ENCODE results near the gene MACF1. TPM values are rescaled to one million over a fixed set of nuclear protein-coding genes. Genes with fewer than 3 reads are reported as not detected.

The MACF1 gene
- total RNA-seq, 1 donor from 2014 or later = 222 TPM

GRCh38 chr1:39529901-39530535 is 325.5 kb downstream of the MACF1 start:
- Mint-ChIP-seq H3K4me1 (no peaks in the 10 kb centered on the region), H3K4me3 (no peak overlapping the region), H3K36me3 (peaks cover 11% of the 10 kb centered on the region), H3K27ac (no peak overlapping the region), H3K27me3 (ENCODE audit: insufficient read depth, low read depth) (peaks cover 7% of the 10 kb centered on the region), H3K9me3 (no peaks in the 10 kb centered on the region)
- no peak overlapping the region for H3K4me2 ChIP-seq
- H3K4me1 ChIP-seq = no peaks in the 10 kb centered on the region
- no peaks in the 10 kb centered on the region for H3K9me3 ChIP-seq (ENCODE audit: low read depth)
- no peak for TF ChIP-seq EZH2phosphoT487 (IDR thresholded peaks at IDR 0.05)
- no peak for TF ChIP-seq EZH2 (IDR thresholded peaks at IDR 0.05)
- no peak for TF ChIP-seq CTCF (IDR thresholded peaks at IDR 0.05)
- H4K20me1 ChIP-seq (ENCODE audit: low read depth) = no peaks in the 10 kb centered on the region
- no peak overlapping the region for H2AFZ ChIP-seq (replicated peaks)
- H3K36me3 ChIP-seq = no peaks in the 10 kb centered on the region
- no peaks in the 10 kb centered on the region for H3K79me2 ChIP-seq (ENCODE audit: low read depth)
- no peak for DNase-seq (ENCODE audit: low spot score)
- no peak overlapping the region for H3K9ac ChIP-seq
- H3K27ac ChIP-seq = no peak overlapping the region
- no peaks in the 10 kb centered on the region for H3F3A ChIP-seq (ENCODE audit: low read depth)
- no peak overlapping the region for H3K4me3 ChIP-seq
- H3K27me3 ChIP-seq = no peaks in the 10 kb centered on the region

- no peaks in the 10 kb centered on the region for H4K20me1 ChIP-seq (ENCODE audit: low read depth)
- no peak overlapping the region for H3K9ac ChIP-seq
- no peak overlapping the region for H3K4me2 ChIP-seq
- Mint-ChIP-seq H3K4me1 (no peaks in the 10 kb centered on the region), H3K9me3 (no peaks in the 10 kb centered on the region), H3K4me3 (no peak overlapping the region), H3K27ac (no peak overlapping the region), H3K27me3 (ENCODE audit: insufficient read depth, low read depth) (peaks cover 7% of the 10 kb centered on the region), H3K36me3 (peaks cover 11% of the 10 kb centered on the region)
- no peaks in the 10 kb centered on the region for H3K9me3 ChIP-seq (ENCODE audit: low read depth)
- H3K79me2 ChIP-seq (ENCODE audit: low read depth) = no peaks in the 10 kb centered on the region
- no peak overlapping the region for H3K4me3 ChIP-seq
- no peaks in the 10 kb centered on the region for H3K36me3 ChIP-seq
- no peak for DNase-seq (ENCODE audit: low spot score)
- H3K27me3 ChIP-seq = no peaks in the 10 kb centered on the region
- TF ChIP-seq CTCF (IDR thresholded peaks at IDR 0.05) (no peak), EZH2 (IDR thresholded peaks at IDR 0.05) (no peak), EZH2phosphoT487 (IDR thresholded peaks at IDR 0.05) (no peak)
- H3F3A ChIP-seq (ENCODE audit: low read depth) = no peaks in the 10 kb centered on the region
- H3K27ac ChIP-seq = no peak overlapping the region
- no peak overlapping the region for H2AFZ ChIP-seq (replicated peaks)
- H3K4me1 ChIP-seq = no peaks in the 10 kb centered on the region
Observed at GRCh38 chr1:39531526-39531925, 327.0 kb downstream of the MACF1 start.

- no peak overlapping the region for H3K4me3 ChIP-seq
- peaks cover 4% of the 10 kb centered on the region for H3K27me3 Mint-ChIP-seq (ENCODE audit: insufficient read depth, low read depth)
- H3K27ac Mint-ChIP-seq = no peak overlapping the region
- H3K79me2 ChIP-seq (ENCODE audit: low read depth) = no peaks in the 10 kb centered on the region
- no peak overlapping the region for H3K4me3 Mint-ChIP-seq
- no peak overlapping the region for H3K4me2 ChIP-seq
- DNase-seq (ENCODE audit: low spot score) = no peak
- no peaks in the 10 kb centered on the region for H3K9me3 Mint-ChIP-seq
- no peaks in the 10 kb centered on the region for H3K4me1 ChIP-seq
- no peaks in the 10 kb centered on the region for H3F3A ChIP-seq (ENCODE audit: low read depth)
- no peaks in the 10 kb centered on the region for H3K36me3 ChIP-seq
- H3K4me1 Mint-ChIP-seq = no peaks in the 10 kb centered on the region
- H3K27ac ChIP-seq = no peak overlapping the region
- H3K9ac ChIP-seq = no peak overlapping the region
- H4K20me1 ChIP-seq (ENCODE audit: low read depth) = no peaks in the 10 kb centered on the region
- no peaks in the 10 kb centered on the region for H3K27me3 ChIP-seq
- H3K36me3 Mint-ChIP-seq = peaks cover 11% of the 10 kb centered on the region
- no peaks in the 10 kb centered on the region for H3K9me3 ChIP-seq (ENCODE audit: low read depth)
- no peak for TF ChIP-seq EZH2 (IDR thresholded peaks at IDR 0.05)
- no peak for TF ChIP-seq CTCF (IDR thresholded peaks at IDR 0.05)
- TF ChIP-seq EZH2phosphoT487 (IDR thresholded peaks at IDR 0.05) = no peak
- no peak overlapping the region for H2AFZ ChIP-seq (replicated peaks)
Observed at GRCh38 chr1:39533442-39533841, 328.9 kb downstream of the MACF1 start.

Other genes starting within 250 kb of the MACF1 start
- 99.6 and 130 TPM in 2 replicates for gene AKIRIN1, start 213.4 kb upstream of the MACF1 start, total RNA-seq (ENCODE audit: low replicate concordance)
- gene NDUFS5, start 178.3 kb upstream of the MACF1 start, total RNA-seq (ENCODE audit: low replicate concordance) = 414 and 738 TPM in 2 replicates

All from neural progenitor cell (in vitro differentiated cells).